Measurements from ENCODE around the gene INPP5F. TPM values are rescaled to one million over a fixed set of nuclear protein-coding genes. Genes with fewer than 3 reads are reported as not detected.

Gene INPP5F
- total RNA-seq, 1 donor from 2014 or later: 4.9 TPM

DNA sequence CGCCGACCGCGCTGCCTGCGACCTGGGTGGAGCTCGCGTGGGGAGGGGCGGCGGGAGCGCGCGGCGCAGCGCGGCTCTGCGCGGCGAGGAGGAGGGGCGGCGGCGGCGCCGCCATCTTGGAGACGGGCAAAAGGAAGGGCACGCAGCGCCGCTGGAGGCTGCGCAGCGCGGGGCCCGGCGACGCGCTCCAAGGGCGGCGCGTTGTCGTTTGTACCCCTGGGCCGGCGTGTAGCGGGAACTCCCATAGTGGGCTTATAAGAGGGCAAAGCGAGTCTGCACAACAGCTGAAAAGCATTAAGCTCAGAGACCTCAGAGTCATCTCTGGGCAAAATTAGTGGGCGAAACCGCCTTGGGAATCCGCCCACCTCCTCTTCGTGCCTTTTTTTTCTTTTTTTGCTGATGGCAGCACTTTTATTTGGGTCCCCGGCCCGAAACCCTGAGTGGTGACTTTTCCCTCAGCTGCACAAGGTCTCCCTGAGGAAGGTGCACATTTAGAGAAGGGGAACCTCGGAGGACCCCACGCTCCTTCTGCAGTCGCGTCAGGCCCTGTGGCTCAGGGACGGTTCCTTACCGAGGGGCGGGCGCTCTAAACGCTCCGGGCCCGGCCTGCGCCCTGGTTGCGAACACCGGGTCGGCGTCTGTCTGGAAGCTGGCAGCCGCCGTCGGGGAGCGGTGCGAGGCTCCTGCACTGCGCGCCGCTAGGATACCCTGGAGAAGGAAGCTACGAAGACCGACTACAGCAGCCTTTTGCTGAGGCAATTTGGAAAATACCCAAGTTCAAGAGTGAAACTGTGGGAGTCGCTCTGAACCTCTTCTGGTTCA lies 147.2 kb downstream of the INPP5F start:
- Histone ChIP-seq H3K4me1 (peaks cover 45% of the 10 kb centered on the region), H3K27me3 (ENCODE audit: low read depth) (no peaks in the 10 kb centered on the region), H3K27ac (replicated peaks) (peak overlapping the region; percentile 95), H3K9me3 (replicated peaks) (no peaks in the 10 kb centered on the region), H3K36me3 (no peaks in the 10 kb centered on the region), H3K4me3 (peak overlapping the region; percentile 86)
- TF ChIP-seq, protein P1, sequence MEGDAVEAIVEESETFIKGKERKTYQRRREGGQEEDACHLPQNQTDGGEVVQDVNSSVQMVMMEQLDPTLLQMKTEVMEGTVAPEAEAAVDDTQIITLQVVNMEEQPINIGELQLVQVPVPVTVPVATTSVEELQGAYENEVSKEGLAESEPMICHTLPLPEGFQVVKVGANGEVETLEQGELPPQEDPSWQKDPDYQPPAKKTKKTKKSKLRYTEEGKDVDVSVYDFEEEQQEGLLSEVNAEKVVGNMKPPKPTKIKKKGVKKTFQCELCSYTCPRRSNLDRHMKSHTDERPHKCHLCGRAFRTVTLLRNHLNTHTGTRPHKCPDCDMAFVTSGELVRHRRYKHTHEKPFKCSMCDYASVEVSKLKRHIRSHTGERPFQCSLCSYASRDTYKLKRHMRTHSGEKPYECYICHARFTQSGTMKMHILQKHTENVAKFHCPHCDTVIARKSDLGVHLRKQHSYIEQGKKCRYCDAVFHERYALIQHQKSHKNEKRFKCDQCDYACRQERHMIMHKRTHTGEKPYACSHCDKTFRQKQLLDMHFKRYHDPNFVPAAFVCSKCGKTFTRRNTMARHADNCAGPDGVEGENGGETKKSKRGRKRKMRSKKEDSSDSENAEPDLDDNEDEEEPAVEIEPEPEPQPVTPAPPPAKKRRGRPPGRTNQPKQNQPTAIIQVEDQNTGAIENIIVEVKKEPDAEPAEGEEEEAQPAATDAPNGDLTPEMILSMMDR (IDR thresholded peaks at IDR 0.05; ENCODE audit: borderline replicate concordance): peak; percentile 9
- DNase-seq: peak; percentile 91
- intact Hi-C loops (cut with micrococcal nuclease): no loop called here

DNA sequence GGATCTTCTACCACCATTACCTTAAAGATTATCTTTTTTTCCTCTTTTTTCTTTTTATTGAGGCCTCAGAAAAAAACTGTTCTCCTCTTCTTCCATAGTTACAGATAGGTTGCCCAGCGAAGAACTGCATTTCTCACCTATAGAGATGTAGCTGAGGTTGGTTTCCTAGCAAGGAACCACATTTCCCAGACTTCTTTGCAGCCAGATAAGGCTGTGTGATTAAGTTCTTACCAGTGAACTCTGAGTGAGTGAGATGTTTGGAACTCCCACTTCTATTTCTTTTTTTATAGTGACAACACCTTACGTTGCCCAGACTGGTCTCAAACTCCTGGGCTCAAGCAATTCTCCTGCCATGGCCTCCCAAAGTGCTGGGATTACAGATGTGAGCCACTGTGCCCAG lies 152.7 kb downstream of the INPP5F start:
- Histone ChIP-seq H3K4me3 (no peak overlapping the region), H3K9me3 (replicated peaks) (peaks cover 2% of the 10 kb centered on the region), H3K4me1 (peaks cover 5% of the 10 kb centered on the region), H3K36me3 (no peaks in the 10 kb centered on the region), H3K27me3 (ENCODE audit: low read depth) (no peaks in the 10 kb centered on the region), H3K27ac (replicated peaks) (no peak overlapping the region)
- DNase-seq: no peak
- TF ChIP-seq, protein P1 (IDR thresholded peaks at IDR 0.05; ENCODE audit: borderline replicate concordance): no peak
- intact Hi-C loops (cut with micrococcal nuclease): no loop called here

Other genes starting within 250 kb of the INPP5F start
- 5.6 TPM for gene RGS10, start 183.3 kb upstream of the INPP5F start, total RNA-seq
- 73.9 TPM for gene TIAL1, start 129.1 kb upstream of the INPP5F start, total RNA-seq
- 164 TPM for gene BAG3, start 74.7 kb upstream of the INPP5F start, total RNA-seq
- 24.5 TPM for gene MCMBP, start 146.8 kb downstream of the INPP5F start, total RNA-seq
- 27.9 TPM for gene SEC23IP, start 166.7 kb downstream of the INPP5F start, total RNA-seq